ENCODE data around the gene PLCG2.

PLCG2 gene

DNA sequence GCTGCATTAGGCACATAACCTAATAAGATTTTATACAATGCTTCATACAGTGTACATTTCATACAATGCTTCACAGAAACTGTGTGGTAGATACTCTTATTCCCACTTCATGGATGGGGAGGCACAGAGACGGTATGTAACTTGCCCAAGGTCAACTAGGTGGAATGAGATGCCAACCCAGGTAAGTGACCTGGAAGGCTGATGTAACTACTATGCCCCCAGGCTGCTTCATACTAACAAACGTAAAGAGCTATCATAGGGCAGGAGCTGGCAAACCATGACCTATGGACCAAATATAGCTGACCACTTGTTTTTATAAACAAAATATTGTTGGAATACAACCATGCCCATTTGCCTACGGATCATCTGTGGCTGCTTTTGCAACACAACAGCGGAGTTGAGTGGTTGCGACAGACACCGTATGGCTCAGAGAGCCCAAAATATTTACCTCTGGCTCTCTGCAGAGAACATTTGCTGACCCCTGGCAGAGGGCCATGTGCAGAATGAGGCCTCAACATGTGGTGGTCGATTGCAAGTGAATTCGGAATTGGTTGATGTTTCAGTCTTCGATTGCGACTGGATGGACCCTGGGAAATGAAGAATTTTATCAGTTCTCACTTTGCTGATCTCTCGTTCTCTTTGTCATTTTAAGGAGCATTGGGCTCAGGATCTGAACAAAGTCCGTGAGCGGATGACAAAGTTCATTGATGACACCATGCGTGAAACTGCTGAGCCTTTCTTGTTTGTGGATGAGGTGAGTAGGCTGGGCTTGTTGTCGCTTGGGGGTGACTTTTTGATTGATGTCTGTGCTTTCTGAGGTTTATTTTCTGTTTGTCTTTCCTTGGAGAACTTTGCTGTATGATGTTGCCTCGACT lies 109.7 kb downstream of the PLCG2 start:
- no peaks in the 10 kb centered on the region for H3K36me3 ChIP-seq (replicated peaks in 1 of 2; ENCODE audit: control insufficient read depth in 2 of 2, insufficient read depth in 2 of 2, low read length in 2 of 2)
- no peak overlapping the region for H3K27ac ChIP-seq (replicated peaks; ENCODE audit: low read length)
- H2BK12ac ChIP-seq (ENCODE audit: low read length): no peak overlapping the region
- H3K9me3 ChIP-seq (replicated peaks in 1 of 2; ENCODE audit: control insufficient read depth in 2 of 2, insufficient read depth in 1 of 2, low read depth in 1 of 2, low read length in 2 of 2): no peaks in the 10 kb centered on the region
- no peak for DNase-seq (ENCODE audit: low spot score)
- WGBS, 2 donors (ENCODE audit: extremely low coverage in 2 of 2, insufficient read length in 2 of 2, insufficient replicate concordance in 1 of 2): no CpG with 5 or more reads among the region's 16 CpGs
- no peak overlapping the region for H4K8ac ChIP-seq (ENCODE audit: low read depth, low read length)
- H3K4me1 ChIP-seq (ENCODE audit: control insufficient read depth in 2 of 2, insufficient read depth in 1 of 2, low read depth in 1 of 2, low read length in 2 of 2): no peaks in the 10 kb centered on the region
- no peaks in the 10 kb centered on the region for H3K27me3 ChIP-seq (ENCODE audit: control insufficient read depth in 3 of 3, insufficient read depth in 3 of 3, low read depth in 1 of 3, low read length in 3 of 3)
- no peak overlapping the region for H3K4ac ChIP-seq (ENCODE audit: low read length)
- no peaks in the 10 kb centered on the region for H3K79me1 ChIP-seq (ENCODE audit: low read depth, low read length)
- H3K9ac ChIP-seq (ENCODE audit: low read depth, low read length, poor library complexity): no peak overlapping the region
- H2AFZ ChIP-seq (ENCODE audit: low read length): no peak overlapping the region
- no peak overlapping the region for H2BK120ac ChIP-seq (ENCODE audit: low read depth, low read length)
- no peak overlapping the region for H3K4me2 ChIP-seq (ENCODE audit: insufficient read depth, low read length, poor library complexity, severe bottlenecking)
- H2BK15ac ChIP-seq (ENCODE audit: low read length): no peak overlapping the region
- no peak overlapping the region for H2AK5ac ChIP-seq (ENCODE audit: low read depth, low read length)
- H4K91ac ChIP-seq (ENCODE audit: low read depth, low read length, poor library complexity): no peak overlapping the region
- H3K23ac ChIP-seq (ENCODE audit: low read depth, low read length, poor library complexity): no peak overlapping the region
- H3K14ac ChIP-seq (ENCODE audit: low read length): no peak overlapping the region
- no peak overlapping the region for H2BK5ac ChIP-seq (ENCODE audit: low read length)
- no peak overlapping the region for H3K18ac ChIP-seq (ENCODE audit: low read length)
- no peak overlapping the region for H3K4me3 ChIP-seq (ENCODE audit: low read length in 2 of 2)

DNA sequence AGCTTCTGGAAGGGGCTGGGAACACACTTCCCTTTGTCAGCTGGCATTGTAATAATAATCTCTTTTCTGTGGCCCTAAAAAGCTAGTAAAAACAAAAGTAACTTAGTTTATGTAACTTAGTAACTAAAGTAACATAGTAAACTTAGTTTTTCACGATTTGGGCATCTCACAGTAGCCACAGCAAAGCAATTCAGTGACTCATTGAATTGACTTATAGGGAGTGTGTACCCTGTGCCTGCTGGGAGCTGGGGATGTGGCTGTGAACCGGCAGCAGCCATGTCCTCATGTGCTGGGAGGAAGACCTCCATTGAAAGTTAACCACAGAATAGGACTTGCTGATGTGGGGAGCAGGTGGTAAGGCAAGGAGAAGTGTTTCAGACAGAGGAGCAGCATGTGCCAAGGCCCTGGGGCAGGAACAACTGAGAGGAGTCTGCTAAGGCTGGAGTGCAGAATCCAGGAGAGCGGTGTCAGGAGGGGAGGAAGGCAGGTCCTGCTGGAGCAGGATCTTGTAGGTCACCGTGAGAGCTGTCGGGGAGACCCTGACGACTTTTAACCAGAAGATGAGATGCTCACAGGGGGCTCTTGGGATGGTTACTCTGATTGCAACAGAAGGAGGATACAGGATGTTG lies 112.8 kb downstream of the PLCG2 start:
- Histone ChIP-seq H2AFZ (ENCODE audit: low read length) (no peak overlapping the region), H3K36me3 (replicated peaks in 1 of 2; ENCODE audit: control insufficient read depth in 2 of 2, insufficient read depth in 2 of 2, low read length in 2 of 2) (no peaks in the 10 kb centered on the region), H3K18ac (ENCODE audit: low read length) (no peak overlapping the region), H3K4ac (ENCODE audit: low read length) (no peak overlapping the region), H3K27ac (replicated peaks; ENCODE audit: low read length) (no peak overlapping the region), H3K14ac (ENCODE audit: low read length) (no peak overlapping the region), H4K91ac (ENCODE audit: low read depth, low read length, poor library complexity) (no peak overlapping the region), H3K79me1 (ENCODE audit: low read depth, low read length) (no peaks in the 10 kb centered on the region), H3K9me3 (replicated peaks in 1 of 2; ENCODE audit: control insufficient read depth in 2 of 2, insufficient read depth in 1 of 2, low read depth in 1 of 2, low read length in 2 of 2) (no peaks in the 10 kb centered on the region), H3K23ac (ENCODE audit: low read depth, low read length, poor library complexity) (no peak overlapping the region), H3K9ac (ENCODE audit: low read depth, low read length, poor library complexity) (no peak overlapping the region), H2BK12ac (ENCODE audit: low read length) (no peak overlapping the region), H2BK120ac (ENCODE audit: low read depth, low read length) (no peak overlapping the region), H2BK15ac (ENCODE audit: low read length) (no peak overlapping the region), H2BK5ac (ENCODE audit: low read length) (no peak overlapping the region), H2AK5ac (ENCODE audit: low read depth, low read length) (no peak overlapping the region), H3K4me2 (ENCODE audit: insufficient read depth, low read length, poor library complexity, severe bottlenecking) (no peak overlapping the region), H3K27me3 (ENCODE audit: control insufficient read depth in 3 of 3, insufficient read depth in 3 of 3, low read depth in 1 of 3, low read length in 3 of 3) (no peaks in the 10 kb centered on the region), H3K4me1 (ENCODE audit: control insufficient read depth in 2 of 2, insufficient read depth in 1 of 2, low read depth in 1 of 2, low read length in 2 of 2) (no peaks in the 10 kb centered on the region), H4K8ac (ENCODE audit: low read depth, low read length) (no peak overlapping the region), H3K4me3 (ENCODE audit: low read length in 2 of 2) (no peak overlapping the region)
- no peak for DNase-seq (ENCODE audit: low spot score)
- no CpG with 5 or more reads among the region's 6 CpGs for WGBS, 2 donors (ENCODE audit: extremely low coverage in 2 of 2, insufficient read length in 2 of 2, insufficient replicate concordance in 1 of 2)

DNA sequence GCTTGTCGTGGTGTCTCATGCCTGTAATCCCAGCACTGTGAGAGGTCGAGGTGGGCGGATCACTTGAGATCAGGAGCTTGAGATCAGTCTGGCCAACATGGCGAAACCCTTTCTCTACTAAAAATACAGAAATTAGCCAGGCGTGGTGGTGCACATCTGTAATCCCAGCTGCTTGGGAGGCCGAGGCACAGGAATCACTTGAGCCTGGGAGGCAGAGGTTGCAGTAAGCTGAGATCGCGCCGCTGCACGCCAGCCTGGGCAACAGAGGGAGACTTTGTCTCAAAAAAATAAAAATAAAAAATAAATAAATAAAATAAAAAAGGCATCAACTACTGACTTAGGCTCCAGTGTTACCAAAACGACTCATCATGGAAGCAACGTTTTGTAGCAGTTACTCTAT lies 115.5 kb downstream of the PLCG2 start:
- H3K27me3 ChIP-seq (ENCODE audit: control insufficient read depth in 3 of 3, insufficient read depth in 3 of 3, low read depth in 1 of 3, low read length in 3 of 3): no peaks in the 10 kb centered on the region
- no peak overlapping the region for H2BK120ac ChIP-seq (ENCODE audit: low read depth, low read length)
- DNase-seq (ENCODE audit: low spot score): no peak
- H4K8ac ChIP-seq (ENCODE audit: low read depth, low read length): no peak overlapping the region
- H2BK12ac ChIP-seq (ENCODE audit: low read length): no peak overlapping the region
- H3K23ac ChIP-seq (ENCODE audit: low read depth, low read length, poor library complexity): no peak overlapping the region
- no peak overlapping the region for H2AK5ac ChIP-seq (ENCODE audit: low read depth, low read length)
- no peaks in the 10 kb centered on the region for H3K79me1 ChIP-seq (ENCODE audit: low read depth, low read length)
- H3K9ac ChIP-seq (ENCODE audit: low read depth, low read length, poor library complexity): no peak overlapping the region
- H3K14ac ChIP-seq (ENCODE audit: low read length): no peak overlapping the region
- no peaks in the 10 kb centered on the region for H3K9me3 ChIP-seq (replicated peaks in 1 of 2; ENCODE audit: control insufficient read depth in 2 of 2, insufficient read depth in 1 of 2, low read depth in 1 of 2, low read length in 2 of 2)
- H3K18ac ChIP-seq (ENCODE audit: low read length): no peak overlapping the region
- H3K4me3 ChIP-seq (ENCODE audit: low read length in 2 of 2): no peak overlapping the region
- no peak overlapping the region for H3K4me2 ChIP-seq (ENCODE audit: insufficient read depth, low read length, poor library complexity, severe bottlenecking)
- no peaks in the 10 kb centered on the region for H3K36me3 ChIP-seq (replicated peaks in 1 of 2; ENCODE audit: control insufficient read depth in 2 of 2, insufficient read depth in 2 of 2, low read length in 2 of 2)
- no peak overlapping the region for H2AFZ ChIP-seq (ENCODE audit: low read length)
- H2BK5ac ChIP-seq (ENCODE audit: low read length): no peak overlapping the region
- no peaks in the 10 kb centered on the region for H3K4me1 ChIP-seq (ENCODE audit: control insufficient read depth in 2 of 2, insufficient read depth in 1 of 2, low read depth in 1 of 2, low read length in 2 of 2)
- H3K27ac ChIP-seq (replicated peaks; ENCODE audit: low read length): no peak overlapping the region
- WGBS, 2 donors (ENCODE audit: extremely low coverage in 2 of 2, insufficient read length in 2 of 2, insufficient replicate concordance in 1 of 2): no CpG with 5 or more reads among the region's 12 CpGs
- no peak overlapping the region for H3K4ac ChIP-seq (ENCODE audit: low read length)
- no peak overlapping the region for H2BK15ac ChIP-seq (ENCODE audit: low read length)
- H4K91ac ChIP-seq (ENCODE audit: low read depth, low read length, poor library complexity): no peak overlapping the region

DNA sequence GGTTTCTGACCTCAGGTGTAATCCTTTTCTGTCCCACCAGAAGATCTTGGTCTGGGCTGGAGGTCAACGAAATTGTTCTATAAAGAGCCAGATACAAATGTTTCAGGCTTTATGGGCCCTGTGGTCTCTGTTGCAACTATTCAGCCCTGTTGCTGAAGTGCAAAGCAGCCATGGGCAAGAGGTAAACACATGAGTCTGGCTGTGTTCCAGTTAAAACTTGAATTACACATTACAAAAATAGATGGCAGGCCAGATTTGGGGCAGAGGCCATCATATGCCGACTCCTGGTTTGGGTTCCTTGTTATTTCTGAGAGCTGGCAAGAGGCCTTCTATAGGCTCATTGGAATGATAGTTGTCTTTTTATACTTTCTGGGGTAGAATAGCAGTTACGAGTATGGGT lies 117.8 kb downstream of the PLCG2 start:
- no CpG with 5 or more reads among the region's 3 CpGs for WGBS, 2 donors (ENCODE audit: extremely low coverage in 2 of 2, insufficient read length in 2 of 2, insufficient replicate concordance in 1 of 2)

More for the DNA sequence above, 117.8 kb downstream of the PLCG2 start:
- Histone ChIP-seq H2AFZ (ENCODE audit: low read length) (no peak overlapping the region), H2BK5ac (ENCODE audit: low read length) (no peak overlapping the region), H3K79me1 (ENCODE audit: low read depth, low read length) (no peaks in the 10 kb centered on the region), H3K23ac (ENCODE audit: low read depth, low read length, poor library complexity) (no peak overlapping the region), H3K9me3 (replicated peaks in 1 of 2; ENCODE audit: control insufficient read depth in 2 of 2, insufficient read depth in 1 of 2, low read depth in 1 of 2, low read length in 2 of 2) (peaks cover 0 to 2% of the 10 kb centered on the region in 2 donors), H3K14ac (ENCODE audit: low read length) (no peak overlapping the region), H2BK15ac (ENCODE audit: low read length) (no peak overlapping the region), H3K36me3 (replicated peaks in 1 of 2; ENCODE audit: control insufficient read depth in 2 of 2, insufficient read depth in 2 of 2, low read length in 2 of 2) (no peaks in the 10 kb centered on the region), H4K91ac (ENCODE audit: low read depth, low read length, poor library complexity) (no peak overlapping the region), H3K4me2 (ENCODE audit: insufficient read depth, low read length, poor library complexity, severe bottlenecking) (no peak overlapping the region), H3K9ac (ENCODE audit: low read depth, low read length, poor library complexity) (no peak overlapping the region), H3K27ac (replicated peaks; ENCODE audit: low read length) (no peak overlapping the region), H3K27me3 (ENCODE audit: control insufficient read depth in 3 of 3, insufficient read depth in 3 of 3, low read depth in 1 of 3, low read length in 3 of 3) (no peaks in the 10 kb centered on the region), H3K4me3 (ENCODE audit: low read length in 2 of 2) (no peak overlapping the region), H2AK5ac (ENCODE audit: low read depth, low read length) (no peak overlapping the region), H3K18ac (ENCODE audit: low read length) (no peak overlapping the region), H2BK120ac (ENCODE audit: low read depth, low read length) (no peak overlapping the region), H3K4me1 (ENCODE audit: control insufficient read depth in 2 of 2, insufficient read depth in 1 of 2, low read depth in 1 of 2, low read length in 2 of 2) (no peaks in the 10 kb centered on the region), H4K8ac (ENCODE audit: low read depth, low read length) (no peak overlapping the region), H2BK12ac (ENCODE audit: low read length) (no peak overlapping the region), H3K4ac (ENCODE audit: low read length) (no peak overlapping the region)
- DNase-seq (ENCODE audit: low spot score): no peak

Measured in neuronal stem cell (in vitro differentiated cells).